Measurements from ENCODE around the gene ZNF592.

ZNF592 gene

GRCh38 chr15:84831028-84831427 lies 82.6 kb downstream of the ZNF592 start:
- DNase-seq = no peak

DNA sequence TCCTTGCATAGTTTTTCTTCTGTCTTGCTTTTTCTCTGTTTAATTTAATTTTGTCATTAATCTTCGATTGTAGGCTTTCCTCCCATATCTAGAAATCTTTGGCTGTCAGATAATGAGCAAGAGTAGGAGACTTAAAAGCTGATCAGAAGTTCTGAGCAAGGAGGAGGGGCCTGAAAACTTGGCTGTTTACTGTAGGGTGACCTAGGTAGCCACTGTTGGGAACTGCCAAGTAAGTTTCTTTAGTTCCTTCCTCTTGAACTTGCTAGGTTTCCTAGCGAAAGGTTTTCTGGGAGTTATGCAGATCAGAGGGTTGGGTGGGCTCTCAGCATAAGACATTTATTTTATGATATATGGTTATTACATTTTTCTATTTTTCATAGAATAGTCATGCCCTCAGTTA lies 83.2 kb downstream of the ZNF592 start:
- no peak for DNase-seq

DNA sequence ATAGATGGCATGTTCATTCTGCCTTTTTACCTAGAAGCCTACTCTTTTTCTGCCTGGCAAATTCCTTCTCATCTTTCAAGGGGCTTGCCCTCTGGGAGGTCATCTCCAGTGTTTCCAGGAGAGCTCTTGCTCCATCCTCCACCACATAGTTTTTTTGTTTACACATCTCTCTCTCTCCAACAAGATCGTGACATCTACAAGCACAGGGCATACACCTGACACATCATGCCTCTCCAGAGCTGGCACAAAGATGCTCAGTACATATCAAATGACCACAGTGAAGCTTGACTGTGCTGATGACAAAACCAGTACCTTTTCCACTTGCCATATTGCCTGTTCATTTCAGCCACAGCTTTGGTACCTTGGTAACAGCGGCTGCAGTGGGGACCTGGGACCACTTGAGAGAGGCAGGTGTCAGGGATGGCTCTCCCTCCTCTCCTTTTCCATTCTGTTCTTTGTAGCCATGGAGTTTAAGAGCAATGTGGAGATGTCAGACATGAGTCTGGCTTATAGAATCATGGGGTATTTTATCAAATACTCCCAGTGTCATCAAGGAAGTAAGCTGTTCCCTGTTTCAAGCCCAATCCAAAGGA lies 84.2 kb downstream of the ZNF592 start:
- peak in 2 of 3 experiments; percentile 39 to 55 for DNase-seq

- DNase-seq = no peak
These were observed 85.2 kb downstream of the ZNF592 start for GRCh38 chr15:84833447-84834228.

GRCh38 chr15:84834229-84834955 lies 86.0 kb downstream of the ZNF592 start:
- no peak for DNase-seq

DNA sequence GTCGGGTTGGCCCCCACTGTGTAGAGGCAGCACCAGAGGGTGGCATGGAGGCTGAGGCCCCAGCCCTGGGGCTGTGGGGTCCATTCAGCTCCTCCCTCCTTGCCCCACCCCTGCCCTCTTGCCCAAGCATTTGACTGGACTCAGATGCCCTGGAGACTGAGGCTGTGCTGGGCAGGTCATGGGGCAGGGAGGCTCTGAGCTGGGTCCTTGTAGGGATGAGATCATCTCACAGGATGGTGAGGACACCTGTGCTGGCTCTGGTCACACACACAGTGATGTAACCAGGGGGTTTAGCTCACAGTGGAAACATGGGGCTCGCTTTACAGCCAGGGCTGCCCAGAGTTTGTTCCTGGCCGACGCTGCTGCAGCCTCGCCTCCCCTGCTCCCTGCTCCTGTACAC lies 86.6 kb downstream of the ZNF592 start:
- no peak for DNase-seq

GRCh38 chr15:84835661-84836337 lies 87.4 kb downstream of the ZNF592 start:
- DNase-seq = no peak

DNA sequence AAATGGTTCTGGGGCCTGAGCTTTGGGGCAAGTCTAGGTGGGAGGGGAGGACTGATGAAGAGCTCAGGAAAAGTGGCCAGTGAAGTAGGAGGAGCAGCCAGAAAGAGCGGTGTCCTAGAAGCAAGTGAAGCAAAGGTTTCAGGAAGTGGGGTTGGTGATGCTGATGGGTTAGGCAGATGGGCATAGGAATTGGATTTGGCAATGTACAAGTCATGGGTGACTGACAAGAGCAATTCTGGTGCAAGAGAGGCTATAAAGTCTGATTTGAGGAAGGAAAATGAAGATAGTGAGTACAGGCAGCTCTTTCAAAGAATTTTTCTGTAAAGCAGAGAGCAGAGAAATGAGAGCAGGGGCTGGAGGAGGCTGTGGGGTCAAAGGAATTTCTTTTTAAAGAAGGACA lies 88.5 kb downstream of the ZNF592 start:
- no peak for DNase-seq

- no peak for DNase-seq
These were observed 91.3 kb downstream of the ZNF592 start for GRCh38 chr15:84839714-84840113.

DNA sequence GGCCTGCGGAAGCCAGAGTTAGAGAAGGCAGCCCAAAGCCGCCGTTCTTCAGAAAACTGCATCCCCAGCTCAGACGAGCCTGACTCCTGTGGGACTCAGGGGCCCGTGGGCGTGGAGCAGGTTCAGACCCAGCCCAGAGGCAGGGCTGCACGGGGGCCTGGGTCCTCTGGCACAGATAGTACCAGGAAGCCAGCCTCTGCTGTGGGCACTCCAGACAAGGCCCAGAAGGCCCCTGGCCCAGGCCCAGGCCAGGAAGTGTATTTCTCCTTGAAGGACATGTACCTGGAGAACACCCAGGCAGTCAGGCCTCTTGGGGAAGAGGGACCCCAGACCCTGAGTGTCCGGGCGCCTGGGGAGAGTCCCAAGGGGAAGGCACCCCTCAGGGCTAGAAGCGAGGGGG lies 91.9 kb downstream of the ZNF592 start:
- no peak for DNase-seq

- DNase-seq = peak in 2 of 3 experiments; percentile 13 to 26
These were observed 92.5 kb downstream of the ZNF592 start for GRCh38 chr15:84840741-84841429.

DNA sequence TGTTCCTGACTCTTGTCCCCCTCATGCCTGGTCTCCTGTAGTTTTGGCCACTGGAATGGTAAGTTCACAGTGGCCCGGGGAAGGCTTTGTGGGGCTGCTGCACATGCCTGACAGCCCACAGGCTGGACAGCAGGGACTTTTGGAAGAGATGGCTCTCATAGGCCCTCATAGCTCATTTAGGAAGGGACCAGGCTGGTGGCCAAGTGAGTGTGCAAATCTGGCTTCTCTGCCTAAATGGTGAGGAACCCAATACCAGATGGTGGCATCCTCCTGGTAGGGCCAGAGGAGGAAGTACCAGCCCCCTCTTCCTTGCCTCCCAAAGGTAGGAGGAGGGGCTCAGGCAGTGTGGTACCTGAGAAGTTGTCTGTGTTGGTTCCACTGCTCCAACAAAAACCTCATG lies 94.4 kb downstream of the ZNF592 start:
- no peak for DNase-seq

DNA sequence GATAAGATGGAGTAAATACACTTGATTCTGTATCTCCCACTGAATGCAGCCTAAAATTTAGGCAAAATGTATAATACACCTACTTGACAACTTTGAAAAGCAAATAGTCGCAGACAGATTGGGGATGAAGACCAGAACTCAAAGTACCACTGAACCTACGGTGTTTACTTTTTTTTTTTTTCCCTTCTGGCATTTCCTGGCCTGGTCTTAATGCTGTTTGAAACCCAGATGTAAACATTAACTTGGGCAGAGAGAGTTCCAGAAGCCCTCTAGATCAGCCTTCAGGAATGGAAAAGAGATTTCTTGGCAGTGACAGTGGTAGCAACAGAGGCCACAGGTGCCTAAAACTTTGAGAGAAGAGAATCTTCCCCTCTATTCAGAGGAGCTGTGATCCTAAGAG lies 96.6 kb downstream of the ZNF592 start:
- no peak for DNase-seq

DNA sequence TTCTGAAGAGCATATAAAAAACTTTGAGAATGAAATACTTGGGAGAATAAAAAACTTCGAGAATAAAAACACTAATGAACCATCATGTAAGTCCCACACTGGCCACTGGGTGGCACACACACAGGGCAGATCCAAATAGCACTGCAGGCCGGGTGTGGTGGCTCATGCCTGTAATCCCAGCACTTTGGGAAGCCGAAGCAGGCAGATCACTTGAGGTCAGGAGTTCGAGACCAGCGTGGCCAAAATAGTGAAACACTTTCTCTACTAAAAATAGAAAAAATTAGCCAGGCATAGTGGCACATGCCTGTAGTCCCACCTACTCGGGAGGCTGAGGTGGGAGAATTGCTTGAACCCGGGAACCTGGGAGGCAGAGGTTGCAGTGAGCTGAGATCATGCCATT lies 97.2 kb downstream of the ZNF592 start:
- DNase-seq = peak in 2 of 3 experiments; percentile 3 to 13

DNA sequence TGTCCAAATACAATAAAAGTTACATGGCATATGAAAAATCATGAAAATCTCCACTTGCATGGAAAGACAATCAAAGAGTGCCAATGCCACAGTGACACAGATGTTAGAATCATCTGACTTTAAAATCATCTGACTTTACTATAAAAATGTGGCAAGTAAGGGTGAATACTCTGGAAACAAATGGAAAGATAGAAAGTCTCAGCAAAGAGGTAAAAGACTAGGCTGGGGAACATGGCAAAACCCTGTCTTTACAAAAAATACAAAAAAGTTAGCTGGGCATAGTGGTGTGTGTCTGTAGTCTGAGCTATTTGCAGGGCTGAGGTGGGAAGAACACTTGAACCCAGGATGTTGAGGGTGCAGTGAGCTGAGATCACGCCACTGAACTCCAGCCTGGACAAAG lies 97.9 kb downstream of the ZNF592 start:
- no peak for DNase-seq

DNA sequence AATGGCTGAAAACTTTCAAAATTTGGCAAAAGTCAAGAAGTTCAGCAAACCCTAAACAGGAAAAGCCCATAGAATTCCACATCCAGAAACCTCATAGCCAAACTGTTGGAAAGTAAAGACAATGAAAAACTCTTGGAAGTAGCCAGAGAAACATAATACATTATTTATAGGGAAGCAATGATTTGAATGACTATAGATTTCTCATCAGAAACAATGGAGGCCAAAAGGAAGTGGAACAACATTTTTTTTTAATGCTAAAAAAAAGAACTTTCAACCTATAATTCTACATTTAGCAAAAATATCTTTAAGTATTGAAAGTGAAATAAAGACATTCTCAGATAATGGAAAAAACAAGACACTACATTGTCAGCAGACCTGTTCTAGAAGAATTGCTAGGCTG lies 99.0 kb downstream of the ZNF592 start:
- DNase-seq = no peak

GRCh38 chr15:84852212-84852611 lies 103.8 kb downstream of the ZNF592 start:
- no peak for DNase-seq

- peak in 1 of 3 experiments; percentile 29 for DNase-seq
These were observed 106.7 kb downstream of the ZNF592 start for GRCh38 chr15:84855136-84855535.

GRCh38 chr15:84855765-84856164 lies 107.4 kb downstream of the ZNF592 start:
- no peak for DNase-seq

Data from NCI-H1417 (cell line).